ENCODE results near the gene GABRB1.

The GABRB1 gene

GRCh38 chr4:46992338-46992737 is 39.0 kb upstream of the GABRB1 start:
- Histone ChIP-seq H3K4me3 (ENCODE audit: low read length) (no peak overlapping the region), H3K36me3 (replicated peaks; ENCODE audit: insufficient read depth, low read length) (no peaks in the 10 kb centered on the region), H2AFZ (ENCODE audit: low read length) (no peak overlapping the region), H3K27ac (ENCODE audit: low read length) (no peak overlapping the region), H3K4me1 (ENCODE audit: low read length) (no peaks in the 10 kb centered on the region), H3K4me2 (ENCODE audit: low read depth, low read length) (no peak overlapping the region), H3K9ac (ENCODE audit: low read length) (no peak overlapping the region), H4K20me1 (ENCODE audit: insufficient read depth, low read length) (no peaks in the 10 kb centered on the region), H3K27me3 (replicated peaks; ENCODE audit: insufficient read depth, low read length) (no peaks in the 10 kb centered on the region), H3K9me2 (replicated peaks; ENCODE audit: insufficient read depth, low read length) (no peaks in the 10 kb centered on the region), H3F3A (ENCODE audit: insufficient read depth, low read length) (no peaks in the 10 kb centered on the region), H3K79me2 (ENCODE audit: low read length) (no peaks in the 10 kb centered on the region), H3K9me3 (replicated peaks; ENCODE audit: insufficient read depth, low read length) (no peaks in the 10 kb centered on the region)
- TF ChIP-seq, protein P1, sequence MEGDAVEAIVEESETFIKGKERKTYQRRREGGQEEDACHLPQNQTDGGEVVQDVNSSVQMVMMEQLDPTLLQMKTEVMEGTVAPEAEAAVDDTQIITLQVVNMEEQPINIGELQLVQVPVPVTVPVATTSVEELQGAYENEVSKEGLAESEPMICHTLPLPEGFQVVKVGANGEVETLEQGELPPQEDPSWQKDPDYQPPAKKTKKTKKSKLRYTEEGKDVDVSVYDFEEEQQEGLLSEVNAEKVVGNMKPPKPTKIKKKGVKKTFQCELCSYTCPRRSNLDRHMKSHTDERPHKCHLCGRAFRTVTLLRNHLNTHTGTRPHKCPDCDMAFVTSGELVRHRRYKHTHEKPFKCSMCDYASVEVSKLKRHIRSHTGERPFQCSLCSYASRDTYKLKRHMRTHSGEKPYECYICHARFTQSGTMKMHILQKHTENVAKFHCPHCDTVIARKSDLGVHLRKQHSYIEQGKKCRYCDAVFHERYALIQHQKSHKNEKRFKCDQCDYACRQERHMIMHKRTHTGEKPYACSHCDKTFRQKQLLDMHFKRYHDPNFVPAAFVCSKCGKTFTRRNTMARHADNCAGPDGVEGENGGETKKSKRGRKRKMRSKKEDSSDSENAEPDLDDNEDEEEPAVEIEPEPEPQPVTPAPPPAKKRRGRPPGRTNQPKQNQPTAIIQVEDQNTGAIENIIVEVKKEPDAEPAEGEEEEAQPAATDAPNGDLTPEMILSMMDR (IDR thresholded peaks at IDR 0.05; ENCODE audit: low read length): no peak
- TF ChIP-seq EZH2 (optimal IDR thresholded peaks at IDR 0.05; ENCODE audit: low read depth, low read length): no peak
- TF ChIP-seq EZH2phosphoT487 (IDR thresholded peaks at IDR 0.05; ENCODE audit: low read length): no peak
- no peak for DNase-seq

DNA sequence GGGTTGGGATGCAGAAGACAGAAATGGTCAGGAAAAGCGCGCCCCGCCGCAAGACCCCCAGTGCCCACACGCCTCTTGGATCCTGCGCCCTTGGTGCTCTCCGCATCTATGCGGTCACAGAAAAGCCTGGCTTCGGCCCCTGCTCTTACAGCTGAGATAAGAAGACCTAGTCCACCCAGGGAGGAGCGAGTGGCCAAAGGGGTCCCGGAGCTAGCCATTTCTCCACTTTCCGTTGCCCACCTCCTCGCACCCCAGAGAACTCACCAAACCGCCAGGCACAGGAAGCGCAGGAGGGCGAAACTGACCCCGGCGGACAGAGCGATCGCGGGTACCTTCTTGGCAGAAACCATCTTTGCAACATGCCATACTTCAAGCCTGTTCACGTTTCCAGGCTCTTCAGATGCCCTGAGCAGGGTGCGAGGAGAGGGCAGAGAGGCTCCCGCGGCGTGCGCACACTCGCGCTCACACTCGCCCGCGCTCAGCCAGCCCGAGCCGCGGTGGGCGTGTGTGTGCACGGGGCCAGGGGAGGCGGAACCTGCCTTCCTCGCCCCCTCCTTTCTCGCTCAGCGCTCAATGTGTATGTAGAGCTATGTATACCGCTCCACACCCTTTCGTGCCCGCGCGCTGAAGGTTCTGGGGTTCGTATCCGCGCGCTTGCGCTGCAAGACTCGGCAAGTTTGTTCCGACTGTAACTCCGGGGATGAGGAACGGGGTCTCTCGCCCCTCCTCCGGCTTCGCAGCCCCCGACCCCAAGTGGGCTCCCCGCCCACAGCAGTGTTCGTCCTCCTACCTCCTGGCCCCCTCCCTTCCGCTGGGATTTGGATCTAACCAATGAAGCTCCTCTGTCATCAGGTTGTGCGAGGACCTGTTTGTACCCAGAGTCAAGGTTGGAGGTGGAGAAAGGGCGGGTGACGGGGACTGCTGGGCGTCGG is 38.0 kb upstream of the GABRB1 start, which contains the start of gene GABRA4:
Gene GABRA4 (minus strand): TSS at position 507 of the 932 bp plus-strand sequence. CDS start 157 bp downstream, at position 350.
- Histone ChIP-seq H3F3A (ENCODE audit: insufficient read depth, low read length) (no peaks in the 10 kb centered on the region), H2AFZ (ENCODE audit: low read length) (no peak within 1 kb of the TSS), H3K9me3 (replicated peaks; ENCODE audit: insufficient read depth, low read length) (no peaks in the 10 kb centered on the region), H3K4me2 (ENCODE audit: low read depth, low read length) (no peak within 1 kb of the TSS), H3K27ac (ENCODE audit: low read length) (no peak within 1 kb of the TSS), H3K79me2 (ENCODE audit: low read length) (no peaks in the 10 kb centered on the region), H3K4me3 (ENCODE audit: low read length) (no peak within 1 kb of the TSS), H3K27me3 (replicated peaks; ENCODE audit: insufficient read depth, low read length) (no peaks in the 10 kb centered on the region), H3K4me1 (ENCODE audit: low read length) (no peaks in the 10 kb centered on the region), H4K20me1 (ENCODE audit: insufficient read depth, low read length) (no peaks in the 10 kb centered on the region), H3K9ac (ENCODE audit: low read length) (no peak within 1 kb of the TSS), H3K9me2 (replicated peaks; ENCODE audit: insufficient read depth, low read length) (no peaks in the 10 kb centered on the region), H3K36me3 (replicated peaks; ENCODE audit: insufficient read depth, low read length) (no peaks in the 10 kb centered on the region)
- TF ChIP-seq EZH2phosphoT487 (IDR thresholded peaks at IDR 0.05; ENCODE audit: low read length): no peak
- no peak for TF ChIP-seq EZH2 (optimal IDR thresholded peaks at IDR 0.05; ENCODE audit: low read depth, low read length)
- no peak for DNase-seq

- H3K4me2 ChIP-seq (ENCODE audit: low read depth, low read length): no peak overlapping the region
- no peaks in the 10 kb centered on the region for H3K27me3 ChIP-seq (replicated peaks; ENCODE audit: insufficient read depth, low read length)
- no peaks in the 10 kb centered on the region for H3F3A ChIP-seq (ENCODE audit: insufficient read depth, low read length)
- no peaks in the 10 kb centered on the region for H3K9me3 ChIP-seq (replicated peaks; ENCODE audit: insufficient read depth, low read length)
- H4K20me1 ChIP-seq (ENCODE audit: insufficient read depth, low read length): no peaks in the 10 kb centered on the region
- H3K36me3 ChIP-seq (replicated peaks; ENCODE audit: insufficient read depth, low read length): no peaks in the 10 kb centered on the region
- DNase-seq: no peak
- no peak overlapping the region for H2AFZ ChIP-seq (ENCODE audit: low read length)
- no peaks in the 10 kb centered on the region for H3K79me2 ChIP-seq (ENCODE audit: low read length)
- no peak overlapping the region for H3K9ac ChIP-seq (ENCODE audit: low read length)
- TF ChIP-seq EZH2 (optimal IDR thresholded peaks at IDR 0.05; ENCODE audit: low read depth, low read length) (no peak), EZH2phosphoT487 (IDR thresholded peaks at IDR 0.05; ENCODE audit: low read length) (no peak)
- TF ChIP-seq, protein P1 (IDR thresholded peaks at IDR 0.05; ENCODE audit: low read length): no peak
- H3K9me2 ChIP-seq (replicated peaks; ENCODE audit: insufficient read depth, low read length): no peaks in the 10 kb centered on the region
- no peak overlapping the region for H3K4me3 ChIP-seq (ENCODE audit: low read length)
- H3K27ac ChIP-seq (ENCODE audit: low read length): no peak overlapping the region
- H3K4me1 ChIP-seq (ENCODE audit: low read length): no peaks in the 10 kb centered on the region
These were observed 37.4 kb upstream of the GABRB1 start for GRCh38 chr4:46994007-46994405.

- Histone ChIP-seq H3K27ac (ENCODE audit: low read length) (no peak overlapping the region), H3K4me2 (ENCODE audit: low read depth, low read length) (no peak overlapping the region), H3K36me3 (replicated peaks; ENCODE audit: insufficient read depth, low read length) (no peaks in the 10 kb centered on the region), H2AFZ (ENCODE audit: low read length) (no peak overlapping the region), H3F3A (ENCODE audit: insufficient read depth, low read length) (no peaks in the 10 kb centered on the region), H3K4me3 (ENCODE audit: low read length) (no peak overlapping the region), H3K9me3 (replicated peaks; ENCODE audit: insufficient read depth, low read length) (no peaks in the 10 kb centered on the region), H3K4me1 (ENCODE audit: low read length) (no peaks in the 10 kb centered on the region), H4K20me1 (ENCODE audit: insufficient read depth, low read length) (no peaks in the 10 kb centered on the region), H3K9ac (ENCODE audit: low read length) (no peak overlapping the region), H3K27me3 (replicated peaks; ENCODE audit: insufficient read depth, low read length) (no peaks in the 10 kb centered on the region), H3K79me2 (ENCODE audit: low read length) (no peaks in the 10 kb centered on the region), H3K9me2 (replicated peaks; ENCODE audit: insufficient read depth, low read length) (no peaks in the 10 kb centered on the region)
- DNase-seq: no peak
- no peak for TF ChIP-seq EZH2phosphoT487 (IDR thresholded peaks at IDR 0.05; ENCODE audit: low read length)
- TF ChIP-seq EZH2 (optimal IDR thresholded peaks at IDR 0.05; ENCODE audit: low read depth, low read length): no peak
- TF ChIP-seq, protein P1 (IDR thresholded peaks at IDR 0.05; ENCODE audit: low read length): no peak
These were observed 31.8 kb upstream of the GABRB1 start for GRCh38 chr4:46999566-46999965.
